HG02970 (cell line): ENCODE results near the gene BEND6.

ENCODE experiments used
- ATAC-seq: cut with Tn5 transposase; IDR thresholded peaks from one replicate; pipeline ENCODE4 v1.9.1; 2021; ENCODE audit warnings: mild to moderate bottlenecking, moderate library complexity, moderate number of reproducible peaks; ENCODE audit not compliant: unreplicated experiment, low FRiP score

BEND6 gene

DNA sequence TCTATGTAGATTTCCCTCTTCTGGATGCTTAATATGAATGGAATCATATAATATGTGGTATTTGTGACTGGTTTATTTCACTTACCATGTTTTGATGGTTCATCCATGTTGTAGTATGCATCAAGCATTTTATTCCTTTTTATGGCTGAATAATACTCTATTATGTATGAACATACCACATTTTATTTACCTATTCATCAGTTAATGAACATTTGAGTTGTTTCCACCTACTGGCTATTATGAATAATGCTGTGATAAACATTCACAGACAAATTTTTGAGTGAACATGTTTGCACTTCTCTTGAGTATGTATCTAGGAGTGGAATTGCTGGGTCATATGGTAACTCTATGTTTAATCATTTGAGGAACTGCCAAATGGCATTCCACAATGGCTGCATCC is 120.2 kb downstream of the BEND6 start:
- no peak for ATAC-seq
